PC-3 (cell line): ENCODE measurements around the gene MFAP2. TPM values are rescaled to one million over a fixed set of nuclear protein-coding genes. Genes with fewer than 3 reads are reported as not detected.

Experiments
- ATAC-seq: fragments of 200-7000 bp; cut with Tn5 transposase; 2 replicates; pipeline ENCODE4 v1.9.1; 2020; ENCODE audit warnings: mild to moderate bottlenecking, moderate library complexity
- BruUV-seq: library from RNA; stranded (reverse); fragments of 400-500 nt; replicated peaks from 2 replicates; lab custom pipeline; 2021; lab: Mats Ljungman, UMichigan
- CTCF ChIA-PET: fragments of 300-600 bp; sonication (Branson Sonifier 250); formaldehyde crosslinking; loops from one replicate; lab custom pipeline; 2022; ENCODE audit warnings: antibody characterized with exemption; lab: Charles Lee
- POLR2A ChIA-PET: fragments of 300-600 bp; sonication (Branson Sonifier 250); formaldehyde crosslinking; loops from one replicate; lab custom pipeline; 2022; ENCODE audit warnings: antibody characterized with exemption; ENCODE audit not compliant: unreplicated experiment; lab: Charles Lee
- DNase-seq: peaks from one replicate; pipeline ENCODE4 v3.0.0-alpha.2; 2015
- H2AFZ ChIP-seq: fragments of 300-600 bp; sonication (generic); 2 replicates; pipeline ENCODE4 v1.6.0; 2016; ENCODE audit warnings: antibody characterized with exemption, low read length
- H3F3A ChIP-seq: fragments of 300-600 bp; sonication (generic); one replicate; pipeline ENCODE4 v1.6.0; 2017; ENCODE audit warnings: antibody characterized with exemption, low read length, control low read depth, mild to moderate bottlenecking; ENCODE audit not compliant: unreplicated experiment
- H3K27ac ChIP-seq: fragments of 300-600 bp; sonication (generic); 2 replicates; pipeline ENCODE4 v1.5.1; 2016; ENCODE audit warnings: mild to moderate bottlenecking, low read length
- H3K27me3 ChIP-seq: fragments of 300-600 bp; sonication (generic); 2 replicates; pipeline ENCODE4 v1.6.1; 2016; ENCODE audit warnings: low read length, mixed read lengths
- H3K36me3 ChIP-seq: fragments of 300-600 bp; sonication (generic); 2 replicates; pipeline ENCODE4 v1.6.1; 2016; ENCODE audit warnings: low read depth, mixed run types, low read length, mixed read lengths
- H3K4me1 ChIP-seq: fragments of 300-600 bp; sonication (generic); 2 replicates; pipeline ENCODE4 v1.5.1; 2016; ENCODE audit warnings: low read length; ENCODE audit not compliant: insufficient read depth
- H3K4me2 ChIP-seq: fragments of 300-600 bp; sonication (generic); 2 replicates; pipeline ENCODE4 v1.6.0; 2016; ENCODE audit warnings: low read length
- H3K4me3 ChIP-seq: fragments of 300-600 bp; sonication (generic); 2 replicates; pipeline ENCODE4 v1.5.1; 2016; ENCODE audit warnings: mild to moderate bottlenecking, low read length, mixed read lengths
- H3K79me2 ChIP-seq: fragments of 300-600 bp; sonication (generic); 2 replicates; pipeline ENCODE4 v1.6.1; 2017; ENCODE audit warnings: low read length, mixed read lengths
- H3K9ac ChIP-seq: fragments of 300-600 bp; sonication (generic); 2 replicates; pipeline ENCODE4 v1.6.0; 2016; ENCODE audit warnings: mild to moderate bottlenecking, low read length
- H3K9me2 ChIP-seq: fragments of 300-600 bp; sonication (generic); replicated peaks from 2 replicates; pipeline ENCODE4 v1.6.1; 2016; ENCODE audit warnings: mixed run types, low read length, mixed read lengths
- H3K9me3 ChIP-seq: fragments of 300-600 bp; sonication (generic); 2 replicates; pipeline ENCODE4 v1.6.1; 2016; ENCODE audit warnings: low read length, mixed read lengths
- H4K20me1 ChIP-seq: fragments of 300-600 bp; sonication (generic); 2 replicates; pipeline ENCODE4 v1.6.1; 2016; ENCODE audit warnings: low read length, mixed read lengths
- CTCF ChIP-seq: fragments of 300-600 bp; sonication (generic); conservative IDR thresholded peaks from 2 replicates; pipeline ENCODE4 v1.5.1; 2017; ENCODE audit warnings: antibody characterized with exemption, low read depth, mild to moderate bottlenecking, low read length
- EZH2 ChIP-seq: fragments of 300-600 bp; sonication (generic); IDR thresholded peaks from one replicate; pipeline ENCODE4 v1.6.1; 2017; ENCODE audit warnings: antibody characterized with exemption, mild to moderate bottlenecking, low read length; ENCODE audit not compliant: unreplicated experiment
- EZH2phosphoT487 ChIP-seq: fragments of 300-600 bp; sonication (generic); IDR thresholded peaks from 2 replicates; pipeline ENCODE4 v1.6.1; 2018; ENCODE audit warnings: mild to moderate bottlenecking, antibody characterized with exemption, low read length, borderline replicate concordance
- intact Hi-C: fragments of 100-400 bp; cut with micrococcal nuclease; formaldehyde crosslinking; loops from 2 replicates; pipeline ENCODE4 v1.9.0; 2023
- total RNA-seq: library from RNA; depleted of rRNA; stranded (reverse); fragments of >200 nt; gene quantifications from 2 replicates; pipeline ENCODE4 v1.2.3, GENCODE V29; 2014

Gene MFAP2
- total RNA-seq, 1 experiment from 2014 or later: 1.8 TPM

DNA sequence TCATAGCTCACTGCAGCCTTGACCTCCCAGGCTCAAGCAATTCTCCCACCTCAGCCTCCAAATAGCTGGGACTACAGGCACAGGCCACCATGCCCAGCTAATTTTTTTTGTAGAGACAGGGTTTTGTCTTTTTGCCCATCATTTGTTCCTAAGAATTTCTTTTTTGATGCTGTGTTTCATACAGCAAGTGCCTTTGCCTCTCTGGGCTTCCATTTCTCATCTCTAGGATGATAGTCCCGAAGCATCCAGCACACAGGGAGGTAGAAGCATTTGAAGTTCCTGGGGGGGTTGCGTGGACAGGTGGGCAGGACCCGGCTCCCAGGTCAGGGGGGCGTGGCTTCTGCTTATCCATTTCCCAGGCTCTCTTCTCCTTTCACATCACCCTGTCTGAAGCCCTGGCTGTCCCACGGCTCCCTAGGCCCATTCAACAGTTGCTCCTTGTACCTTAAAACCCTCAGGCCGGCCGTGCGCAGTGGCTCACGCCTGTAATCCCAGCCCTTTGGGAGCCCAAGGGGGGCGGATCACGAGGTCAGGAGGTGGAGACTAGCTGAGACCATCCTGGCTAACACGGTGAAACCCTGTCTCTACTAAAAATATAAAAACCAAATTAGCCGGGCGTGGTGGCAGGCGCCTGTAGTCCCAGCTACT is 27.9 kb upstream of the MFAP2 start:
- Histone ChIP-seq H2AFZ (no peak overlapping the region), H3K9ac (no peak overlapping the region), H3K27me3 (no peaks in the 10 kb centered on the region), H3K4me1 (peaks cover 24% of the 10 kb centered on the region), H3K4me3 (no peak overlapping the region), H4K20me1 (peaks cover 6% of the 10 kb centered on the region), H3K9me3 (no peaks in the 10 kb centered on the region), H3F3A (no peaks in the 10 kb centered on the region), H3K79me2 (peaks cover 12% of the 10 kb centered on the region; the same call in 1 of the 2 replicates), H3K36me3 (no peaks in the 10 kb centered on the region; the same call in 1 of the 2 replicates), H3K4me2 (no peak overlapping the region), H3K27ac (no peak overlapping the region), H3K9me2 (no peaks in the 10 kb centered on the region)
- no peak for DNase-seq
- no TSS peak for BruUV-seq
- intact Hi-C loops: no loop called here
- ChIA-PET CTCF (interaction anchor here (0.6 kb wide), 1 partner anchor 78 kb away, joined by 4 read pairs; no protein-coding TSS in a partner anchor), POLR2A (no interaction called here)
- no peak for ATAC-seq
- no peak for TF ChIP-seq EZH2phosphoT487
- no peak for TF ChIP-seq CTCF
- TF ChIP-seq EZH2: no peak

- ATAC-seq (no peak), DNase-seq (no peak)
- Histone ChIP-seq H3K27me3 (no peaks in the 10 kb centered on the region), H3K4me3 (no peak overlapping the region), H3F3A (no peaks in the 10 kb centered on the region), H3K4me2 (no peak overlapping the region), H3K9me3 (no peaks in the 10 kb centered on the region), H4K20me1 (peaks cover 6% of the 10 kb centered on the region), H3K4me1 (peaks cover 30% of the 10 kb centered on the region), H3K27ac (no peak overlapping the region), H3K9me2 (no peaks in the 10 kb centered on the region), H3K79me2 (peaks cover 12% of the 10 kb centered on the region; the same call in 1 of the 2 replicates), H3K9ac (no peak overlapping the region), H3K36me3 (peaks cover 8% of the 10 kb centered on the region; the same call in 1 of the 2 replicates), H2AFZ (no peak overlapping the region)
- intact Hi-C loops: no loop called here
- TF ChIP-seq EZH2 (no peak), EZH2phosphoT487 (no peak), CTCF (no peak)
- no TSS peak for BruUV-seq
- ChIA-PET CTCF (no interaction called here), POLR2A (no interaction called here)
These were observed 26.7 kb upstream of the MFAP2 start for GRCh38 chr1:17007121-17007520.

DNA sequence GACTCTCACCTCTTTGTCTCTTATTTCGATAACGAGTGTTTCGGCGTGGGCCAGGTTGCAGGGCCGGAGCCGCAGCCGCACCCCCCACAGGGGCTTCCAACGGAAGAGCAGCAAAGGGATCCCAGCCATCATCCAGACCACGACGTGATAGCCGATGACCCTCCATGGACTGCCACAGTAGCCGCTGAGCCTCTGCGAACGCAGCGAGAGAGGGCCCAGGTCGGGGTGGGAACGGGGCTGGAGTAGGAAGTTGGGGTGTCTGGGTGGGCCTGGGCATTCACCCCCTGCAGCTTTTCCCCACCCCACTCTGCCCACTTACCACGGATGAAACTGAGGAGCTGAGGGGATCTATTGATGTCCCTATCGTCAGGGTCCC is 24.9 kb upstream of the MFAP2 start:
- ChIA-PET POLR2A (no interaction called here), CTCF (no interaction called here)
- TF ChIP-seq CTCF (no peak), EZH2 (no peak), EZH2phosphoT487 (no peak)
- no peak overlapping the region for H2AFZ ChIP-seq
- peaks cover 6% of the 10 kb centered on the region for H4K20me1 ChIP-seq
- no peak for ATAC-seq
- H3K9me2 ChIP-seq: no peaks in the 10 kb centered on the region
- no peak overlapping the region for H3K27ac ChIP-seq
- no peaks in the 10 kb centered on the region for H3F3A ChIP-seq
- H3K4me3 ChIP-seq: no peak overlapping the region
- H3K4me2 ChIP-seq: no peak overlapping the region
- H3K36me3 ChIP-seq: peaks cover 15% of the 10 kb centered on the region
- intact Hi-C loops: no loop called here
- BruUV-seq: no TSS peak
- H3K79me2 ChIP-seq: peaks cover 3% of the 10 kb centered on the region; the same call in 1 of the 2 replicates
- H3K27me3 ChIP-seq: no peaks in the 10 kb centered on the region
- H3K9me3 ChIP-seq: no peaks in the 10 kb centered on the region
- no peak for DNase-seq
- no peak overlapping the region for H3K9ac ChIP-seq
- H3K4me1 ChIP-seq: peaks cover 22% of the 10 kb centered on the region
